Karpas-422 (cell line): ENCODE measurements around the gene CHCHD1. TPM values are rescaled to one million over a fixed set of nuclear protein-coding genes. Genes with fewer than 3 reads are reported as not detected.
"Not testable (repeated sequence)": the region's sequence is repeated elsewhere in the genome, so short reads cannot be mapped to it uniquely, and the experiment has no call there.

Source experiments
- DNase-seq: peaks from one replicate; pipeline ENCODE4 v3.0.0-alpha.2; 2015
- H2AFZ ChIP-seq: fragments of 200-600 bp; sonication (generic); 2 replicates; pipeline ENCODE4 v1.6.1; 2014; ENCODE audit warnings: antibody characterized with exemption, low read length, mixed read lengths
- H3K27ac ChIP-seq: fragments of 200-600 bp; sonication (generic); 2 replicates; pipeline ENCODE4 v1.5.1; 2014; ENCODE audit warnings: mild to moderate bottlenecking, low read length, moderate library complexity
- H3K27me3 ChIP-seq: fragments of 200-600 bp; sonication (generic); 2 replicates; pipeline ENCODE4 v1.6.1; 2014; ENCODE audit warnings: low read length, mixed read lengths
- H3K36me3 ChIP-seq: fragments of 200-600 bp; sonication (generic); 2 replicates; pipeline ENCODE4 v1.6.1; 2014; ENCODE audit warnings: low read length, mixed read lengths; ENCODE audit not compliant: insufficient read depth
- H3K4me1 ChIP-seq: fragments of 200-600 bp; sonication (generic); 2 replicates; pipeline ENCODE4 v1.6.1; 2014; ENCODE audit warnings: mild to moderate bottlenecking, low read length, mixed read lengths
- H3K4me2 ChIP-seq: fragments of 200-600 bp; sonication (generic); 2 replicates; pipeline ENCODE4 v1.6.1; 2014; ENCODE audit warnings: low read length, low read depth, mild to moderate bottlenecking; ENCODE audit not compliant: poor library complexity, severe bottlenecking
- H3K4me3 ChIP-seq: fragments of 200-600 bp; sonication (generic); 2 replicates; pipeline ENCODE4 v1.5.1; 2014; ENCODE audit warnings: mild to moderate bottlenecking, antibody characterized with exemption, low read length, mixed read lengths
- H3K79me2 ChIP-seq: fragments of 200-600 bp; sonication (generic); 2 replicates; pipeline ENCODE4 v1.6.1; 2014; ENCODE audit warnings: mild to moderate bottlenecking, low read length, mixed read lengths
- H3K9ac ChIP-seq: fragments of 200-600 bp; sonication (generic); 2 replicates; pipeline ENCODE4 v1.6.0; 2014; ENCODE audit warnings: low read length
- H3K9me2 ChIP-seq: fragments of 200-600 bp; sonication (generic), shearing (Covaris generic); replicated peaks from 2 replicates; pipeline ENCODE4 v1.6.0; 2014; ENCODE audit warnings: mild to moderate bottlenecking, low read length, moderate library complexity; ENCODE audit not compliant: insufficient read depth
- H3K9me3 ChIP-seq: fragments of 300-700, 200-600 bp; sonication (generic); 2 replicates; pipeline ENCODE4 v1.6.1; 2014; ENCODE audit warnings: low read length, mixed read lengths
- H4K20me1 ChIP-seq: fragments of 200-600 bp; sonication (generic); 2 replicates; pipeline ENCODE4 v1.6.1; 2014; ENCODE audit warnings: mild to moderate bottlenecking, antibody characterized with exemption, low read length, low read depth; ENCODE audit not compliant: insufficient read depth
- small RNA-seq: library from RNA; depleted of rRNA; stranded (forward); fragments of <200 nt; gene quantifications from one replicate; pipeline ENCODE3, GENCODE V24; 2014
- total RNA-seq: library from RNA; depleted of rRNA; stranded (reverse); fragments of >200 nt; shearing (Covaris generic); gene quantifications from 2 replicates; pipeline ENCODE4 v1.2.3, GENCODE V29; 2014; ENCODE audit warnings: low replicate concordance; rRNA removed

The CHCHD1 gene
- total RNA-seq, 1 experiment from 2014 or later = 57.5 TPM

- H4K20me1 ChIP-seq = no peaks in the 10 kb centered on the region
- H3K27me3 ChIP-seq = no peaks in the 10 kb centered on the region
- no peak overlapping the region for H3K4me2 ChIP-seq
- peaks cover 5% of the 10 kb centered on the region; the same call in 1 of the 2 replicates for H3K36me3 ChIP-seq
- no peaks in the 10 kb centered on the region for H3K9me2 ChIP-seq
- no peak overlapping the region for H3K9ac ChIP-seq
- no peak overlapping the region for H3K27ac ChIP-seq
- H3K4me3 ChIP-seq = no peak overlapping the region
- no peaks in the 10 kb centered on the region for H3K4me1 ChIP-seq
- DNase-seq = no peak
- H3K79me2 ChIP-seq = no peaks in the 10 kb centered on the region
- no peaks in the 10 kb centered on the region for H3K9me3 ChIP-seq
- no peak overlapping the region for H2AFZ ChIP-seq
These were observed 37.8 kb downstream of the CHCHD1 start for GRCh38 chr10:73819513-73820093.

DNA sequence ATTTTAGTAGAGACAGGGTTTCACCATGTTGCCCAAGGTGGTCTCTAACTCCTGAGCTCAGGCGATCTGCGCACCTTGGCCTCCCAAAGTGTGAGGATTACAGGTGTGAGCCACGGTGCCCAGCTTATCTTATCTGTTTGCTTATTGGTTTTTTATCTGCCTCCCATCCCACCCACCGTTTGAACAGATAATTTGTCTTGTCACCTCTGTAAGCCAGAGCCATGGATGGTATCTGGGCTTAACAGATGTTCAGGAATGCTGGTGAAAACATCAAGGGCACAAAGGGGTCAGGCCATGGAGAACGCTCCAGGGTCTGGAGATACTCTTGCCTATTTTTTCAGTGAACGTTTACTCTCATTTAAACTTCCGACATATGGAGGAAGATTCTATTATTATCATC lies 41.5 kb downstream of the CHCHD1 start:
- no peaks in the 10 kb centered on the region for H3K9me3 ChIP-seq
- no peak for DNase-seq

GRCh38 chr10:73824146-73824725 lies 42.4 kb downstream of the CHCHD1 start:
- H3K9me3 ChIP-seq = no peaks in the 10 kb centered on the region
- no peak overlapping the region for H2AFZ ChIP-seq
- no peaks in the 10 kb centered on the region for H3K4me1 ChIP-seq
- H4K20me1 ChIP-seq = no peaks in the 10 kb centered on the region
- H3K9ac ChIP-seq = no peak overlapping the region
- H3K27ac ChIP-seq = no peak overlapping the region
- no peaks in the 10 kb centered on the region for H3K79me2 ChIP-seq
- H3K4me2 ChIP-seq = no peak overlapping the region
- no peaks in the 10 kb centered on the region for H3K36me3 ChIP-seq
- H3K4me3 ChIP-seq = no peak overlapping the region
- no peaks in the 10 kb centered on the region for H3K9me2 ChIP-seq
- no peaks in the 10 kb centered on the region for H3K27me3 ChIP-seq
- no peak for DNase-seq

More for the DNA sequence above, 41.5 kb downstream of the CHCHD1 start:
- Histone ChIP-seq H3K4me2 (no peak overlapping the region), H3K36me3 (no peaks in the 10 kb centered on the region), H3K79me2 (no peaks in the 10 kb centered on the region), H2AFZ (no peak overlapping the region), H3K27me3 (no peaks in the 10 kb centered on the region), H3K4me1 (no peaks in the 10 kb centered on the region), H3K9ac (no peak overlapping the region), H3K9me2 (no peaks in the 10 kb centered on the region), H3K4me3 (no peak overlapping the region), H4K20me1 (no peaks in the 10 kb centered on the region), H3K27ac (no peak overlapping the region)

GRCh38 chr10:73827346-73828089 lies 45.7 kb downstream of the CHCHD1 start:
- Histone ChIP-seq H3K4me3 (no peak overlapping the region), H3K4me1 (peaks cover 12% of the 10 kb centered on the region), H2AFZ (no peak overlapping the region), H3K36me3 (no peaks in the 10 kb centered on the region), H3K4me2 (no peak overlapping the region), H4K20me1 (no peaks in the 10 kb centered on the region), H3K9me3 (no peaks in the 10 kb centered on the region), H3K27ac (no peak overlapping the region), H3K27me3 (no peaks in the 10 kb centered on the region), H3K9ac (no peak overlapping the region), H3K79me2 (no peaks in the 10 kb centered on the region), H3K9me2 (no peaks in the 10 kb centered on the region)
- peak; percentile 19 for DNase-seq

- H3K79me2 ChIP-seq = no peaks in the 10 kb centered on the region
- no peaks in the 10 kb centered on the region for H3K9me2 ChIP-seq
- H3K9ac ChIP-seq = no peak overlapping the region
- no peaks in the 10 kb centered on the region for H3K9me3 ChIP-seq
- H3K4me1 ChIP-seq = peaks cover 13% of the 10 kb centered on the region
- no peak overlapping the region for H3K4me2 ChIP-seq
- H2AFZ ChIP-seq = no peak overlapping the region
- no peaks in the 10 kb centered on the region for H3K27me3 ChIP-seq
- H3K4me3 ChIP-seq = no peak overlapping the region
- H4K20me1 ChIP-seq = no peaks in the 10 kb centered on the region
- no peaks in the 10 kb centered on the region for H3K36me3 ChIP-seq
- no peak for DNase-seq
- no peak overlapping the region for H3K27ac ChIP-seq
These were observed 46.3 kb downstream of the CHCHD1 start for GRCh38 chr10:73828161-73828560.

DNA sequence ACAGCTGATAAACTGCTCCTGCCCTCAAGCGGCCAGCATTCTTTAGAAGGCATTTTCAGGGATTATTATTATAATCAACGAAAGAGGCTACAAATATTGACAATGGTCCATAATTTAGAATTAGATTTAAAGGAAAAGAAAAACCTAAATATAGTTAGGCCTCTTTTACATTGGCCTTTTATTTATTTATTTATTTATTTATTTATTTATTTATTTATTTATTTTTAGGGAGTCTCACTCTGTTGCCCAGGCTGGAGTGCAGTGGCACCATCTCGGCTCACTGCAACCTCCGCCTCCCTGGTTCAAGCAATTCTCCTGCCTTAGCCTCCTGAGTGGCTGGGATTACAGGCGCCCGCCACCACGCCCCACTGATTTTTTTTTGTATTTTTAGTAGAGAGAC lies 47.2 kb downstream of the CHCHD1 start:
- H3K79me2 ChIP-seq, H3K27ac ChIP-seq, H3K9me3 ChIP-seq, H3K9ac ChIP-seq, H4K20me1 ChIP-seq, H3K9me2 ChIP-seq, H2AFZ ChIP-seq, H3K4me3 ChIP-seq, H3K27me3 ChIP-seq, DNase-seq, H3K4me2 ChIP-seq, H3K36me3 ChIP-seq: not testable (repeated sequence)
- H3K4me1 ChIP-seq = peaks cover 18% of the 10 kb centered on the region

Small RNA genes lying within 50 kb of the gene (small RNA-seq; reads per million reads assigned to genes)
- gene AC022400.4 = not detected
- not detected for gene AC022400.9
- not detected for gene ZSWIM8-AS1

Other genes with a start within 250 kb of the CHCHD1 start
- gene USP54, start 190.7 kb upstream of the CHCHD1 start, total RNA-seq = 8.2 and 10.7 TPM in 2 replicates
- not detected in 2 replicates for gene MYOZ1, start 140.6 kb upstream of the CHCHD1 start, total RNA-seq
- gene SYNPO2L, start 126.0 kb upstream of the CHCHD1 start, total RNA-seq = not detected in 2 replicates
- 6.7 and 8.1 TPM in 2 replicates for gene AGAP5, start 83.9 kb upstream of the CHCHD1 start, total RNA-seq
- gene SEC24C, start 37.7 kb upstream of the CHCHD1 start, total RNA-seq = 50.6 and 84.6 TPM in 2 replicates
- gene ZSWIM8, start 3.6 kb downstream of the CHCHD1 start, total RNA-seq = 33.0 and 49.5 TPM in 2 replicates
- gene NDST2, start 29.6 kb downstream of the CHCHD1 start, total RNA-seq = 38.2 and 47.0 TPM in 2 replicates
- gene CAMK2G, start 92.5 kb downstream of the CHCHD1 start, total RNA-seq = 28.2 and 33.5 TPM in 2 replicates
- 3.2 and 6.3 TPM in 2 replicates for gene PLAU, start 129.1 kb downstream of the CHCHD1 start, total RNA-seq
- gene VCL, start 216.1 kb downstream of the CHCHD1 start, total RNA-seq = 37.6 and 50.5 TPM in 2 replicates